Fibroblast of skin of scalp (primary cell): ENCODE results near the gene MFGE8. TPM values are rescaled to one million over a fixed set of nuclear protein-coding genes. Genes with fewer than 3 reads are reported as not detected.
"Not testable (repeated sequence)": the region's sequence is repeated elsewhere in the genome, so short reads cannot be mapped to it uniquely, and the experiment has no call there.

Source experiments
- DNase-seq: peaks from one replicate; pipeline ENCODE4 v3.0.0-alpha.2; 2013
- polyA plus RNA-seq, 2 experiments: library from polyadenylated mRNA; unstranded; fragments of 120-200 nt; gene quantifications; one replicate each; pipeline ENCODE4 v1.2.1, GENCODE V29; 2013; ENCODE audit not compliant: insufficient read length in 2 of 2

The MFGE8 gene
- polyA plus RNA-seq (2013, experiment 1 of 2; ENCODE audit: insufficient read length): 421 TPM
- 399 TPM for polyA plus RNA-seq (2013, experiment 2 of 2; ENCODE audit: insufficient read length)

- peak; percentile 73 for DNase-seq
Measured at GRCh38 chr15:88913017-88913849, at the start of gene MFGE8. Gene MFGE8 (minus strand): TSS chr15:88913379. CDS start chr15:88913319, 60 bp downstream.

- no peak for DNase-seq
Measured at GRCh38 chr15:88959445-88959844, 46.3 kb upstream of the MFGE8 start.

GRCh38 chr15:88956906-88957305 lies 43.7 kb upstream of the MFGE8 start:
- no peak for DNase-seq

- DNase-seq: no peak
Measured at GRCh38 chr15:88956263-88956662, 43.1 kb upstream of the MFGE8 start.

- DNase-seq: peak; percentile 80
Measured at GRCh38 chr15:88954431-88955277, 41.5 kb upstream of the MFGE8 start.

- DNase-seq: no peak
Measured at GRCh38 chr15:88950600-88951160, 37.5 kb upstream of the MFGE8 start.

- no peak for DNase-seq
Measured at GRCh38 chr15:88949734-88950400, 36.7 kb upstream of the MFGE8 start.

- no peak for DNase-seq
Measured at GRCh38 chr15:88940110-88940675, 27.0 kb upstream of the MFGE8 start.

- DNase-seq: no peak
Measured at GRCh38 chr15:88939486-88939806, 26.3 kb upstream of the MFGE8 start.

- DNase-seq: no peak
Measured at GRCh38 chr15:88938802-88939485, 25.8 kb upstream of the MFGE8 start.

- not testable (repeated sequence) for DNase-seq
Measured at GRCh38 chr15:88934449-88934848, 21.3 kb upstream of the MFGE8 start.

- DNase-seq: no peak
Measured at GRCh38 chr15:88932875-88933330, 19.7 kb upstream of the MFGE8 start.

- DNase-seq: no peak
Measured at GRCh38 chr15:88932271-88932874, 19.2 kb upstream of the MFGE8 start.

- DNase-seq: no peak
Measured at GRCh38 chr15:88930579-88930978, 17.4 kb upstream of the MFGE8 start.

GRCh38 chr15:88929358-88930098 lies 16.3 kb upstream of the MFGE8 start:
- DNase-seq: peak; percentile 49

GRCh38 chr15:88928192-88928591 lies 15.0 kb upstream of the MFGE8 start:
- not testable (repeated sequence) for DNase-seq

GRCh38 chr15:88925648-88926047 lies 12.5 kb upstream of the MFGE8 start:
- DNase-seq: not testable (repeated sequence)

- peak; percentile 83 for DNase-seq
Measured at GRCh38 chr15:88920892-88921435, 7.8 kb upstream of the MFGE8 start.

- peak; percentile 78 for DNase-seq
Measured at GRCh38 chr15:88920186-88920891, 7.2 kb upstream of the MFGE8 start.
